NCI-H446 (cell line): ENCODE data around the gene KIAA1614.
A peak's percentile ranks its signal among the peaks of the same experiment; 100 is the strongest.
"Not testable (repeated sequence)": the region's sequence is repeated elsewhere in the genome, so short reads cannot be mapped to it uniquely, and the experiment has no call there.

ENCODE experiments used
- DNase-seq, 2 experiments: peaks; one replicate each; lab custom pipeline; 2025; lab: John Stamatoyannopoulos, UW

KIAA1614 gene

GRCh38 chr1:180964056-180964455 lies 51.4 kb downstream of the KIAA1614 start:
- DNase-seq: no peak

- no peak for DNase-seq
Observed at GRCh38 chr1:180964595-180964994, 51.9 kb downstream of the KIAA1614 start.

- DNase-seq: no peak
Observed at GRCh38 chr1:180966312-180966711, 53.6 kb downstream of the KIAA1614 start.

- no peak for DNase-seq
Observed at GRCh38 chr1:180966744-180967536, 54.2 kb downstream of the KIAA1614 start.

GRCh38 chr1:180967558-180967957 lies 54.9 kb downstream of the KIAA1614 start:
- DNase-seq: no peak

- not testable (repeated sequence) for DNase-seq
Observed at GRCh38 chr1:180968834-180969233, 56.1 kb downstream of the KIAA1614 start.

GRCh38 chr1:180969434-180969833 lies 56.7 kb downstream of the KIAA1614 start:
- no peak for DNase-seq

GRCh38 chr1:180970333-180971079 lies 57.8 kb downstream of the KIAA1614 start:
- no peak for DNase-seq

GRCh38 chr1:180971273-180971997 lies 58.7 kb downstream of the KIAA1614 start:
- DNase-seq: no peak

- peak; percentile 94 to 99 for DNase-seq
Observed at GRCh38 chr1:180973369-180973768, 60.7 kb downstream of the KIAA1614 start.

GRCh38 chr1:180974236-180974635 lies 61.5 kb downstream of the KIAA1614 start:
- peak in 1 of 2 experiments; percentile 29 for DNase-seq

- DNase-seq: no peak
Observed at GRCh38 chr1:180975551-180975950, 62.9 kb downstream of the KIAA1614 start.

GRCh38 chr1:180976191-180976590 lies 63.5 kb downstream of the KIAA1614 start:
- no peak for DNase-seq

GRCh38 chr1:180976732-180977357 lies 64.1 kb downstream of the KIAA1614 start:
- DNase-seq: no peak

GRCh38 chr1:180981596-180982387 lies 69.1 kb downstream of the KIAA1614 start:
- no peak for DNase-seq

- no peak for DNase-seq
Observed at GRCh38 chr1:180982422-180982821, 69.7 kb downstream of the KIAA1614 start.

GRCh38 chr1:180988253-180988752 lies 75.6 kb downstream of the KIAA1614 start:
- DNase-seq: peak; percentile 96 to 98

- DNase-seq: no peak
Observed at GRCh38 chr1:180994262-180994661, 81.6 kb downstream of the KIAA1614 start.

GRCh38 chr1:180997843-180998504 lies 85.3 kb downstream of the KIAA1614 start:
- no peak for DNase-seq
